Smooth muscle cell (in vitro differentiated cells): ENCODE data around the gene ZNRD2. TPM values are rescaled to one million over a fixed set of nuclear protein-coding genes. Genes with fewer than 3 reads are reported as not detected.
A peak's percentile ranks its signal among the peaks of the same experiment; 100 is the strongest.

ENCODE experiments used
- DNase-seq: peaks from one replicate; lab custom pipeline; 2025; ENCODE audit not compliant: unreplicated experiment; lab: John Stamatoyannopoulos, UW
- H2AFZ ChIP-seq: fragments of 200-600 bp; sonication (generic); 2 replicates; pipeline ENCODE4 v1.6.0; 2016; ENCODE audit warnings: antibody characterized with exemption, low read depth, mild to moderate bottlenecking
- H3F3A ChIP-seq: fragments of 200-600 bp; sonication (generic); 2 replicates; pipeline ENCODE4 v1.6.0; 2017; ENCODE audit warnings: antibody characterized with exemption, low read depth
- H3K27ac ChIP-seq: fragments of 200-600 bp; sonication (generic); 2 replicates; pipeline ENCODE4 v1.5.1; 2016; ENCODE audit warnings: low read depth, mild to moderate bottlenecking
- H3K27me3 ChIP-seq: fragments of 200-600 bp; sonication (generic); 2 replicates; pipeline ENCODE4 v1.6.1; 2016; ENCODE audit warnings: low read depth, mild to moderate bottlenecking
- H3K36me3 ChIP-seq: fragments of 200-600 bp; sonication (generic); 2 replicates; pipeline ENCODE4 v1.5.1; 2016; ENCODE audit warnings: low read depth
- H3K4me1 ChIP-seq: fragments of 200-600 bp; sonication (generic); 2 replicates; pipeline ENCODE4 v1.5.1; 2016; ENCODE audit warnings: low read depth
- H3K4me2 ChIP-seq: fragments of 200-600 bp; sonication (generic); 2 replicates; pipeline ENCODE4 v1.6.0; 2016; ENCODE audit warnings: mild to moderate bottlenecking
- H3K4me3 ChIP-seq: fragments of 200-600 bp; sonication (generic); 2 replicates; pipeline ENCODE4 v1.5.1; 2016; ENCODE audit warnings: mild to moderate bottlenecking
- H3K79me2 ChIP-seq: fragments of 200-600 bp; sonication (generic); 2 replicates; pipeline ENCODE4 v1.6.0; 2016; ENCODE audit warnings: low read depth, mild to moderate bottlenecking
- H3K9ac ChIP-seq: fragments of 200-600 bp; sonication (generic); 2 replicates; pipeline ENCODE4 v1.6.0; 2016; ENCODE audit warnings: low read depth
- H3K9me3 ChIP-seq: fragments of 200-600 bp; sonication (generic); replicated peaks from 2 replicates; pipeline ENCODE4 v1.5.1; 2016; ENCODE audit warnings: low read depth
- H4K20me1 ChIP-seq: fragments of 200-600 bp; sonication (generic); 2 replicates; pipeline ENCODE4 v1.6.0; 2016; ENCODE audit warnings: low read depth
- CTCF ChIP-seq: fragments of 200-600 bp; sonication (generic); IDR thresholded peaks from 2 replicates; pipeline ENCODE4 v1.5.1; 2017; ENCODE audit warnings: borderline replicate concordance, mild to moderate bottlenecking, antibody characterized with exemption; ENCODE audit not compliant: insufficient read depth, poor library complexity, severe bottlenecking
- WGBS: methylation state at CpG from one replicate; pipeline ENCODE4 v1.1.7; 2016; ENCODE audit warnings: low lambda C conversion rate; 5-methylcytosine and 5-hydroxymethylcytosine counted together
- polyA plus RNA-seq: library from polyadenylated mRNA; unstranded; fragments of >200 nt; fragmentation: Nextera tagmentation; extraction: Ambion mirVana; gene quantifications from 2 replicates; pipeline ENCODE4 v1.2.1, GENCODE V29; 2016
- total RNA-seq: library from RNA; depleted of rRNA; stranded (reverse); fragments of >200 nt; gene quantifications from 2 replicates; pipeline ENCODE4 v1.2.3, GENCODE V29; 2014

Gene ZNRD2
- total and polyA plus RNA-seq, 2 experiments from 2014 or later, result 55.5 to 105 TPM

GRCh38 chr11:65559951-65560537 is 10.2 kb upstream of the ZNRD2 start:
- Histone ChIP-seq H4K20me1 (peaks cover 6% of the 10 kb centered on the region), H3K79me2 (peaks cover 5% of the 10 kb centered on the region), H3K27me3 (no peaks in the 10 kb centered on the region), H3K4me2 (peak overlapping the region; percentile 30), H2AFZ (no peak overlapping the region), H3K27ac (peak overlapping the region; percentile 75), H3K4me3 (no peak overlapping the region), H3K9ac (no peak overlapping the region), H3K9me3 (no peaks in the 10 kb centered on the region), H3F3A (peaks cover 43% of the 10 kb centered on the region), H3K4me1 (peaks cover 20% of the 10 kb centered on the region), H3K36me3 (no peaks in the 10 kb centered on the region)
- no peak for TF ChIP-seq CTCF
- 36% methylated on average over 5 of the region's 5 CpGs for WGBS
- DNase-seq, result no peak

GRCh38 chr11:65560555-65561418 is 9.5 kb upstream of the ZNRD2 start:
- Histone ChIP-seq H3K9me3 (no peaks in the 10 kb centered on the region), H3F3A (peaks cover 43% of the 10 kb centered on the region), H2AFZ (no peak overlapping the region), H4K20me1 (no peaks in the 10 kb centered on the region), H3K27ac (peak overlapping the region; percentile 75), H3K27me3 (no peaks in the 10 kb centered on the region), H3K4me1 (peaks cover 20% of the 10 kb centered on the region), H3K79me2 (peaks cover 5% of the 10 kb centered on the region), H3K4me3 (no peak overlapping the region), H3K4me2 (peak overlapping the region; percentile 57), H3K9ac (no peak overlapping the region), H3K36me3 (no peaks in the 10 kb centered on the region)
- WGBS, result 18% methylated on average over 15 of the region's 15 CpGs
- no peak for TF ChIP-seq CTCF
- no peak for DNase-seq

GRCh38 chr11:65562020-65562419 is 8.3 kb upstream of the ZNRD2 start:
- Histone ChIP-seq H3K9ac (no peak overlapping the region), H3K9me3 (no peaks in the 10 kb centered on the region), H3F3A (peaks cover 36% of the 10 kb centered on the region), H3K4me2 (no peak overlapping the region), H3K27me3 (no peaks in the 10 kb centered on the region), H4K20me1 (no peaks in the 10 kb centered on the region), H3K27ac (no peak overlapping the region), H3K4me3 (no peak overlapping the region), H3K4me1 (peaks cover 17% of the 10 kb centered on the region), H3K79me2 (peaks cover 6% of the 10 kb centered on the region), H3K36me3 (no peaks in the 10 kb centered on the region), H2AFZ (no peak overlapping the region)
- no peak for DNase-seq
- TF ChIP-seq CTCF, result no peak
- 96% methylated on average over 7 of the region's 7 CpGs for whole genome bisulfite sequencing
